Measurements from ENCODE around the gene PIM1.

DNA sequence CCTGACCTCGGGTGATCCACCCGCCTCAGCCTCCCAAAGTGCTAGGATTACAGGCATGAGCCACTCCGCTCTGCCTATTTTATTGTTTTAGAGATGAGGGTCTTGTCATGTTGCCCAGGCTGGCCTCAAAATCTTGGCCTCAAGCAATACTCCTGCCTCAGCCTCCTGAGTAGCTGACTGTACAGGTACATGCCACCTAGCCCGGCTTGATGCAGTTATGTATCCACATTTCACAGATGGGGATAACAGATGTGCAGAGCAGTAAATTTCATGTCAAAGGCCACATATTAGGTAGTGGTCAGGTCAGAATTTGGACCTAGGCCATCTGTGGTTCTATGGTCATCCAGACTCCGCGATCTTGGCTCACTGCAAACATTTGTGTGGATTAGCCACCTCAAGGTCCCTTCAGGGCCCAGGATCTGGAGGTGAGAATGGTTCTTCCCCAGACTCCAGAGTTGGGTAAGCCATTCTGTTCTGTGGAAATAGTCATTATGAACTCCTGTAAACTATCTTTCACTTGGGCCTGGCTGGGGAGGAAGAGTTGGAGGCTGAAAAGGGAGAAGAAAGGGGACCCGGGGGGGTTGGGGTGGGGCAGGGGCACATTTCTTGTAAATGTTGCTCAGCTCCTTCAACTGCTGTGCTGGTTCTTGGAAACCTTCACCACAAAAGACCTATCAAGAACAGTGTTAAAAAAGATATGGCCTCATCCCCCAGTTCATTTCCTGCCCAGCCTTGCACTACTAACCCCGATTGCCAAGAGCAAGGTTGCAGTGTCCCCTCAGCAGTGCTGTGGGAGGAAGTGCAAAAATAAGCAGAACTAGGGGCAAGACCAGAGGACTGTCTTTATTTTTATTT is 13.0 kb downstream of the PIM1 start:
- TF ChIP-seq, protein P1, sequence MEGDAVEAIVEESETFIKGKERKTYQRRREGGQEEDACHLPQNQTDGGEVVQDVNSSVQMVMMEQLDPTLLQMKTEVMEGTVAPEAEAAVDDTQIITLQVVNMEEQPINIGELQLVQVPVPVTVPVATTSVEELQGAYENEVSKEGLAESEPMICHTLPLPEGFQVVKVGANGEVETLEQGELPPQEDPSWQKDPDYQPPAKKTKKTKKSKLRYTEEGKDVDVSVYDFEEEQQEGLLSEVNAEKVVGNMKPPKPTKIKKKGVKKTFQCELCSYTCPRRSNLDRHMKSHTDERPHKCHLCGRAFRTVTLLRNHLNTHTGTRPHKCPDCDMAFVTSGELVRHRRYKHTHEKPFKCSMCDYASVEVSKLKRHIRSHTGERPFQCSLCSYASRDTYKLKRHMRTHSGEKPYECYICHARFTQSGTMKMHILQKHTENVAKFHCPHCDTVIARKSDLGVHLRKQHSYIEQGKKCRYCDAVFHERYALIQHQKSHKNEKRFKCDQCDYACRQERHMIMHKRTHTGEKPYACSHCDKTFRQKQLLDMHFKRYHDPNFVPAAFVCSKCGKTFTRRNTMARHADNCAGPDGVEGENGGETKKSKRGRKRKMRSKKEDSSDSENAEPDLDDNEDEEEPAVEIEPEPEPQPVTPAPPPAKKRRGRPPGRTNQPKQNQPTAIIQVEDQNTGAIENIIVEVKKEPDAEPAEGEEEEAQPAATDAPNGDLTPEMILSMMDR (IDR thresholded peaks at IDR 0.05), result no peak
- no peak for TF ChIP-seq POLR2A (IDR thresholded peaks at IDR 0.05)
